B cell (primary cell): ENCODE results near the gene LMO7.

Experiments used
- CTCF ChIP-seq: fragments of 200-600 bp; IDR thresholded peaks from one replicate; pipeline ENCODE4 v1.8.0; 2022; ENCODE audit warnings: antibody characterized with exemption, mild to moderate bottlenecking
- EZH2 ChIP-seq: IDR thresholded peaks from 2 replicates; pipeline ENCODE4 v1.6.1; 2012; ENCODE audit warnings: borderline replicate concordance, low read depth, mild to moderate bottlenecking, moderate library complexity, low read length; ENCODE audit not compliant: insufficient read depth, poor library complexity, severe bottlenecking

- TF ChIP-seq CTCF: no peak
- TF ChIP-seq EZH2: no peak
Observed at GRCh38 chr13:75724752-75725517, 88.8 kb downstream of the LMO7 start.
